ENCODE measurements around the gene MRGPRD.

The MRGPRD gene

GRCh38 chr11:68970921-68971636, 9.7 kb downstream of the MRGPRD start:
- H3K9ac ChIP-seq (ENCODE audit: low read depth in 1 of 2, low read length in 2 of 2): no peak overlapping the region
- peaks cover 0 to 2% of the 10 kb centered on the region in 2 donors for H3K27me3 ChIP-seq (ENCODE audit: control insufficient read depth in 2 of 2, insufficient read depth in 2 of 2, low read length in 2 of 2)
- no peak overlapping the region for H3K27ac ChIP-seq (ENCODE audit: low read depth in 2 of 2, low read length in 2 of 2)
- no peaks in the 10 kb centered on the region for H3K9me3 ChIP-seq (ENCODE audit: control insufficient read depth in 2 of 2, low read length in 2 of 2)
- H3K4me3 ChIP-seq (ENCODE audit: low read length in 2 of 2): no peak overlapping the region
- no peaks in the 10 kb centered on the region for H3K4me1 ChIP-seq (ENCODE audit: control insufficient read depth in 2 of 2, insufficient read depth in 2 of 2, low read length in 2 of 2)
- no peaks in the 10 kb centered on the region for H3K36me3 ChIP-seq (ENCODE audit: control insufficient read depth in 2 of 2, insufficient read depth in 2 of 2, low read length in 2 of 2)

GRCh38 chr11:68969386-68969785, 11.4 kb downstream of the MRGPRD start:
- no peaks in the 10 kb centered on the region for H3K9me3 ChIP-seq (ENCODE audit: control insufficient read depth in 2 of 2, low read length in 2 of 2)
- H3K4me3 ChIP-seq (ENCODE audit: low read length in 2 of 2): no peak overlapping the region
- no peak overlapping the region for H3K27ac ChIP-seq (ENCODE audit: low read depth in 2 of 2, low read length in 2 of 2)
- H3K9ac ChIP-seq (ENCODE audit: low read depth in 1 of 2, low read length in 2 of 2): no peak overlapping the region
- H3K27me3 ChIP-seq (ENCODE audit: control insufficient read depth in 2 of 2, insufficient read depth in 2 of 2, low read length in 2 of 2): peaks cover 0 to 2% of the 10 kb centered on the region in 2 donors
- no peaks in the 10 kb centered on the region for H3K4me1 ChIP-seq (ENCODE audit: control insufficient read depth in 2 of 2, insufficient read depth in 2 of 2, low read length in 2 of 2)
- no peaks in the 10 kb centered on the region for H3K36me3 ChIP-seq (ENCODE audit: control insufficient read depth in 2 of 2, insufficient read depth in 2 of 2, low read length in 2 of 2)

- Histone ChIP-seq H3K27me3 (ENCODE audit: control insufficient read depth in 2 of 2, insufficient read depth in 2 of 2, low read length in 2 of 2) (peaks cover 0 to 2% of the 10 kb centered on the region in 2 donors), H3K9ac (ENCODE audit: low read depth in 1 of 2, low read length in 2 of 2) (no peak overlapping the region), H3K4me3 (ENCODE audit: low read length in 2 of 2) (no peak overlapping the region), H3K27ac (ENCODE audit: low read depth in 2 of 2, low read length in 2 of 2) (no peak overlapping the region), H3K4me1 (ENCODE audit: control insufficient read depth in 2 of 2, insufficient read depth in 2 of 2, low read length in 2 of 2) (no peaks in the 10 kb centered on the region), H3K9me3 (ENCODE audit: control insufficient read depth in 2 of 2, low read length in 2 of 2) (no peaks in the 10 kb centered on the region), H3K36me3 (ENCODE audit: control insufficient read depth in 2 of 2, insufficient read depth in 2 of 2, low read length in 2 of 2) (no peaks in the 10 kb centered on the region)
Observed at GRCh38 chr11:68968306-68969250, 12.2 kb downstream of the MRGPRD start.

- H3K4me3 ChIP-seq (ENCODE audit: low read length in 2 of 2): no peak overlapping the region
Observed at GRCh38 chr11:68966894-68967780, 13.6 kb downstream of the MRGPRD start.

GRCh38 chr11:68965901-68966853, 14.6 kb downstream of the MRGPRD start:
- H3K9ac ChIP-seq (ENCODE audit: low read depth in 1 of 2, low read length in 2 of 2): no peak overlapping the region
- H3K4me1 ChIP-seq (ENCODE audit: control insufficient read depth in 2 of 2, insufficient read depth in 2 of 2, low read length in 2 of 2): no peaks in the 10 kb centered on the region
- no peak overlapping the region for H3K4me3 ChIP-seq (ENCODE audit: low read length in 2 of 2)
- no peak overlapping the region for H3K27ac ChIP-seq (ENCODE audit: low read depth in 2 of 2, low read length in 2 of 2)
- H3K9me3 ChIP-seq (ENCODE audit: control insufficient read depth in 2 of 2, low read length in 2 of 2): no peaks in the 10 kb centered on the region
- H3K36me3 ChIP-seq (ENCODE audit: control insufficient read depth in 2 of 2, insufficient read depth in 2 of 2, low read length in 2 of 2): no peaks in the 10 kb centered on the region
- H3K27me3 ChIP-seq (ENCODE audit: control insufficient read depth in 2 of 2, insufficient read depth in 2 of 2, low read length in 2 of 2): no peaks in the 10 kb centered on the region

More at GRCh38 chr11:68966894-68967780, 13.6 kb downstream of the MRGPRD start:
- Histone ChIP-seq H3K9ac (ENCODE audit: low read depth in 1 of 2, low read length in 2 of 2) (no peak overlapping the region), H3K27me3 (ENCODE audit: control insufficient read depth in 2 of 2, insufficient read depth in 2 of 2, low read length in 2 of 2) (no peaks in the 10 kb centered on the region), H3K9me3 (ENCODE audit: control insufficient read depth in 2 of 2, low read length in 2 of 2) (no peaks in the 10 kb centered on the region), H3K4me1 (ENCODE audit: control insufficient read depth in 2 of 2, insufficient read depth in 2 of 2, low read length in 2 of 2) (no peaks in the 10 kb centered on the region), H3K36me3 (ENCODE audit: control insufficient read depth in 2 of 2, insufficient read depth in 2 of 2, low read length in 2 of 2) (no peaks in the 10 kb centered on the region), H3K27ac (ENCODE audit: low read depth in 2 of 2, low read length in 2 of 2) (no peak overlapping the region)

- no peak overlapping the region for H3K4me3 ChIP-seq (ENCODE audit: low read length in 2 of 2)
- H3K9ac ChIP-seq (ENCODE audit: low read depth in 1 of 2, low read length in 2 of 2): no peak overlapping the region
- H3K36me3 ChIP-seq (ENCODE audit: control insufficient read depth in 2 of 2, insufficient read depth in 2 of 2, low read length in 2 of 2): no peaks in the 10 kb centered on the region
- no peak overlapping the region for H3K27ac ChIP-seq (ENCODE audit: low read depth in 2 of 2, low read length in 2 of 2)
- no peaks in the 10 kb centered on the region for H3K9me3 ChIP-seq (ENCODE audit: control insufficient read depth in 2 of 2, low read length in 2 of 2)
- H3K27me3 ChIP-seq (ENCODE audit: control insufficient read depth in 2 of 2, insufficient read depth in 2 of 2, low read length in 2 of 2): no peaks in the 10 kb centered on the region
- H3K4me1 ChIP-seq (ENCODE audit: control insufficient read depth in 2 of 2, insufficient read depth in 2 of 2, low read length in 2 of 2): no peaks in the 10 kb centered on the region
Observed at GRCh38 chr11:68963779-68964178, 17.0 kb downstream of the MRGPRD start.

GRCh38 chr11:68962527-68963250, 18.1 kb downstream of the MRGPRD start:
- H3K4me3 ChIP-seq (ENCODE audit: low read length in 2 of 2): no peak overlapping the region
- H3K4me1 ChIP-seq (ENCODE audit: control insufficient read depth in 2 of 2, insufficient read depth in 2 of 2, low read length in 2 of 2): no peaks in the 10 kb centered on the region
- H3K9me3 ChIP-seq (ENCODE audit: control insufficient read depth in 2 of 2, low read length in 2 of 2): no peaks in the 10 kb centered on the region
- H3K36me3 ChIP-seq (ENCODE audit: control insufficient read depth in 2 of 2, insufficient read depth in 2 of 2, low read length in 2 of 2): no peaks in the 10 kb centered on the region
- H3K27ac ChIP-seq (ENCODE audit: low read depth in 2 of 2, low read length in 2 of 2): no peak overlapping the region
- no peaks in the 10 kb centered on the region for H3K27me3 ChIP-seq (ENCODE audit: control insufficient read depth in 2 of 2, insufficient read depth in 2 of 2, low read length in 2 of 2)
- no peak overlapping the region for H3K9ac ChIP-seq (ENCODE audit: low read depth in 1 of 2, low read length in 2 of 2)

- Histone ChIP-seq H3K9ac (ENCODE audit: low read depth in 1 of 2, low read length in 2 of 2) (no peak overlapping the region), H3K4me1 (ENCODE audit: control insufficient read depth in 2 of 2, insufficient read depth in 2 of 2, low read length in 2 of 2) (no peaks in the 10 kb centered on the region), H3K9me3 (ENCODE audit: control insufficient read depth in 2 of 2, low read length in 2 of 2) (no peaks in the 10 kb centered on the region), H3K36me3 (ENCODE audit: control insufficient read depth in 2 of 2, insufficient read depth in 2 of 2, low read length in 2 of 2) (no peaks in the 10 kb centered on the region), H3K27ac (ENCODE audit: low read depth in 2 of 2, low read length in 2 of 2) (no peak overlapping the region), H3K27me3 (ENCODE audit: control insufficient read depth in 2 of 2, insufficient read depth in 2 of 2, low read length in 2 of 2) (no peaks in the 10 kb centered on the region), H3K4me3 (ENCODE audit: low read length in 2 of 2) (no peak overlapping the region)
Observed at GRCh38 chr11:68961245-68961644, 19.5 kb downstream of the MRGPRD start.
